MM.1S (cell line): ENCODE data around the gene PLA2G15.

Source experiments
- EZH2 ChIP-seq: fragments of 300-600 bp; sonication (generic); optimal IDR thresholded peaks from 2 replicates; pipeline ENCODE3; 2017; ENCODE audit warnings: low read depth, mild to moderate bottlenecking, antibody characterized with exemption, low read length, mixed read lengths
- EZH2phosphoT487 ChIP-seq: fragments of 300-600 bp; sonication (generic); IDR thresholded peaks from 2 replicates; pipeline ENCODE4 v1.6.1; 2018; ENCODE audit warnings: antibody characterized with exemption, low read length
- TF ChIP-seq, protein P1 (sequence below): fragments of 300-600 bp; sonication (generic); IDR thresholded peaks from 2 replicates; pipeline ENCODE4 v1.5.1; 2016; ENCODE audit warnings: antibody characterized with exemption, low read length, mixed read lengths

DNA sequence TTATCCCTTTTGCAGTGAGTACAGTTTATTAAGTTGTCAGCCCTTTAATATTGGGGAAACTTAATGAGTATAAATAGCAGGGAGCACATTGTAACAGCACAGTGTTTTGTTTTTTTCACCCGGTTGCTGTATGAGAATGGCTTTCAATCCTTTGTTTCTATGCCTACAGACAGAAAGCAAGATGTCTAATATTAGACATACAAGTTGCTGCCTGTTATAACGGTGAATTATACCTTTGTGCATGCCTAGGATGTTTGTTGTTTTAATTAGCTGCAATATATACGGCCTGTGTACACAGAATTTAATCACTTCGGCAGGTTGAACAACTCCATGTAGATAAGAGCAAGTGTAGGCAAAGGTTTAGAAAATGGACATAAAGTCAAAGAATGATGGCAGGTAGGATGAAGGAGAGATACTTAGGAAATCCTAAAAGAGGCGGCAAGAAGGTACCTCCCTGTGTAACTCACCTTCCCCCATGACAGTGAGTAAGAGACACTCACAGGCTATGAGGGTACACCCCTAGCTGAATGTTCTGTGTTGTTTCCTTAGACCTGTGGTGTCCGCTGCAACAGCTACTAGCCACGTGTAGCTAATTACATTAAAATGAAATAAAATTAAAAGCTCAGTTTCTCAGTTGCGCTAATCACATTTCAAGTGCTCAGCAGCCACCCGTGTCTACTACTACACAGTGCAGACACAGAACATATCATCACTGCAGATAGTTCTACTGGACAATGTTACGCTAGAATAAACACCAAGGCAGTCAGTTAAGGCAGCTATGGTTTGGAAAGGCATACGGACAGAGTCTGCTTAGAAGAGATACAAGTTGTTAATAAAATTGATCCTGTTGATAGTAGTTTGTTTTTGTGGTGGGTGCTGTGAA, 54.6 kb downstream of the PLA2G15 start:
- TF ChIP-seq, protein P1, sequence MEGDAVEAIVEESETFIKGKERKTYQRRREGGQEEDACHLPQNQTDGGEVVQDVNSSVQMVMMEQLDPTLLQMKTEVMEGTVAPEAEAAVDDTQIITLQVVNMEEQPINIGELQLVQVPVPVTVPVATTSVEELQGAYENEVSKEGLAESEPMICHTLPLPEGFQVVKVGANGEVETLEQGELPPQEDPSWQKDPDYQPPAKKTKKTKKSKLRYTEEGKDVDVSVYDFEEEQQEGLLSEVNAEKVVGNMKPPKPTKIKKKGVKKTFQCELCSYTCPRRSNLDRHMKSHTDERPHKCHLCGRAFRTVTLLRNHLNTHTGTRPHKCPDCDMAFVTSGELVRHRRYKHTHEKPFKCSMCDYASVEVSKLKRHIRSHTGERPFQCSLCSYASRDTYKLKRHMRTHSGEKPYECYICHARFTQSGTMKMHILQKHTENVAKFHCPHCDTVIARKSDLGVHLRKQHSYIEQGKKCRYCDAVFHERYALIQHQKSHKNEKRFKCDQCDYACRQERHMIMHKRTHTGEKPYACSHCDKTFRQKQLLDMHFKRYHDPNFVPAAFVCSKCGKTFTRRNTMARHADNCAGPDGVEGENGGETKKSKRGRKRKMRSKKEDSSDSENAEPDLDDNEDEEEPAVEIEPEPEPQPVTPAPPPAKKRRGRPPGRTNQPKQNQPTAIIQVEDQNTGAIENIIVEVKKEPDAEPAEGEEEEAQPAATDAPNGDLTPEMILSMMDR: no peak
- TF ChIP-seq EZH2 (no peak), EZH2phosphoT487 (no peak)
